K562 (cell line): Measurements from ENCODE around the gene SNX27. TPM values are rescaled to one million over a fixed set of nuclear protein-coding genes. Genes with fewer than 3 reads are reported as not detected.
A peak's percentile ranks its signal among the peaks of the same experiment; 100 is the strongest.

ENCODE experiments used
- DNMT1 ChIP-seq: fragments of 450-650 bp; IDR thresholded peaks from 2 replicates; pipeline ENCODE4 v1.6.1; 2016; ENCODE audit warnings: antibody characterized with exemption, mild to moderate bottlenecking
- FOS ChIP-seq: IDR thresholded peaks from 3 replicates; pipeline ENCODE4 v1.6.1; 2011; ENCODE audit not compliant: insufficient read length; ENCODE audit errors: extremely low read depth
- KAT8 ChIP-seq: fragments of 450-650 bp; IDR thresholded peaks from 2 replicates; pipeline ENCODE4 v1.6.1; 2016; ENCODE audit warnings: low read depth, mild to moderate bottlenecking
- POLR2AphosphoS2 ChIP-seq: IDR thresholded peaks from 2 replicates; pipeline ENCODE4 v1.6.1; 2012; ENCODE audit warnings: low read length, improper control_type of control experiment
- SP2 ChIP-seq: IDR thresholded peaks from 2 replicates; pipeline ENCODE4 v1.6.1; 2011; ENCODE audit warnings: mild to moderate bottlenecking, low read depth, low read length, moderate library complexity; ENCODE audit not compliant: poor library complexity, severe bottlenecking; ENCODE audit errors: extremely low read depth
- ZZZ3 ChIP-seq: fragments of 450-650 bp; IDR thresholded peaks from 2 replicates; pipeline ENCODE4 v1.6.1; 2016; ENCODE audit warnings: antibody characterized with exemption, mild to moderate bottlenecking, moderate library complexity
- polyA plus RNA-seq, 8 experiments: library from polyadenylated mRNA; depleted of rRNA in 4 of 8; stranded (reverse) in 5 of 8; unstranded in 3 of 8; fragments of >200 nt; fragmentation: Nextera tagmentation in 2 of 8; fragmentation: Illumina TruSeq in 1 of 8; extraction: Ambion mirVana in 2 of 8; extraction: Trizol in 1 of 8; gene quantifications; 2 replicates each; pipeline versions ENCODE4 v1.2.1 to v1.2.3, GENCODE V29; 2011 to 2014; ENCODE audit warnings: inconsistent platforms in 1 of 8, missing spikeins in 1 of 8
- total RNA-seq, 7 experiments: library from RNA; depleted of rRNA in 6 of 7; stranded (reverse); fragments of >200 nt in 6 of 7; fragmentation: Illumina TruSeq in 2 of 7; extraction: Trizol in 2 of 7; gene quantifications; 2 replicates each; pipeline versions ENCODE4 v1.2.1 to v1.2.3, GENCODE V29; 2011 to 2021; ENCODE audit warnings: low replicate concordance in 1 of 7
- TF ChIP-seq, protein P1 (sequence below): sonication (generic); formaldehyde crosslinking; IDR thresholded peaks from 2 replicates; pipeline ENCODE4 v1.8.1; 2023; ENCODE audit warnings: mild to moderate bottlenecking, missing genetic modification reagents
- TF ChIP-seq, protein P2 (sequence below): sonication (generic); formaldehyde crosslinking; IDR thresholded peaks from 2 replicates; pipeline ENCODE4 v1.8.0; 2022; ENCODE audit warnings: mild to moderate bottlenecking, missing genetic modification reagents
- TF ChIP-seq, protein P3 (sequence below): fragments of 250-450 bp; sonication (Bioruptor Pico); IDR thresholded peaks from 2 replicates; pipeline ENCODE4 v1.5.0; 2021
- TF ChIP-seq, protein P4 (sequence below): fragments of 150-350 bp; IDR thresholded peaks from 2 replicates; pipeline ENCODE4 v1.6.1; 2014; ENCODE audit warnings: low read depth, mild to moderate bottlenecking, low read length, borderline replicate concordance
- TF ChIP-seq, protein P5 (sequence below), 2 experiments: fragments of 450-650 bp in 1 of 2; sonication (generic) in 1 of 2; formaldehyde crosslinking in 1 of 2; IDR thresholded peaks in 1 of 2; conservative IDR thresholded peaks in 1 of 2; 2 replicates each; pipeline versions ENCODE4 v1.6.1 to v1.8.1; 2016 to 2023; ENCODE audit warnings: mild to moderate bottlenecking in 2 of 2, moderate library complexity in 2 of 2, inconsistent platforms in 1 of 2, missing genetic modification reagents in 1 of 2
- TF ChIP-seq, protein P6 (sequence below): conservative IDR thresholded peaks from 2 replicates; pipeline ENCODE4 v1.6.1; 2011; ENCODE audit warnings: low read depth, mild to moderate bottlenecking, low read length; ENCODE audit not compliant: control insufficient read depth
- TF ChIP-seq, protein P7 (sequence below): sonication (generic); formaldehyde crosslinking; IDR thresholded peaks from 2 replicates; pipeline ENCODE4 v1.5.0; 2020; ENCODE audit warnings: missing genetic modification reagents

Gene SNX27
- total and polyA plus RNA-seq, 9 of the 15 experiments (the other 6 are each of a cell fraction or from before 2014, with no cell fraction given): 4.5 to 18.7 (median 10.1) TPM

DNA sequence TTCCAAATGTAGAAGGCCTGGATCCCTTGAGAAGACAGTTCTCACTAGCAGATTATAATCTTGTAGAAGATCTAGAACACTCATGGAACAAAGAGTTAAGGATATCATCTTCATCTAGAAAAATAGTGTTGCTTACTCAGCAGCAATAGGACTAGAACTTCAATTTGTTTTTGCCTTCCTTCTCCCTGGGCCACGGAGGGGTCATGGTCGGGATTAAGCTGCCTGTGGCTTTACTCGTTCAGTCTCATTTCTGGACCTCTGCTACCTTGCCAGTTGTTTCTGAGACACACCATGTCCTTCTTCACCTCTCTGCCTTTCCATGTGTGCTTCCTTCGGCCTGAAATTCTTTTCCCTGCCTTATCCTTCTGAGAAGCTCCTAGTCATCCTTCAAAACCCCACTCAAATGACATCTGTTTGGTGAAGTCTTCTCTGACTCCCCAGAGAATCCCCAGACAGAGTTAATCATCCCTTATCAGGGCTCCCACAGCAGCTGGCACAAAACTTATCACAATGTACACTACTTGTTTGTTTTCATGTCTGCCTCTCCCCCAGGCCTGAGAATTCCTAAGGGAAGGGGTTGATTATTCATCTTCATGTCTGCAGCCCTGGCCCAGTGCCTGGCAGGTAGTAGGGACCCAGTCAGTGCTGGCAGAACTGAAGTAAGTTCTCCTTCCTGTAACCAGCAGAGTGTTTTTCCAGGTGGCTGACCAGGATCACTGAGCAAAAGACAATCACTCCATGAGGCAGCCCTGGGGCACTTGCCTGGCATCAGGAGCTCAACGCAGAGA lies 15.5 kb upstream of the SNX27 start (continued):
- no peak for TF ChIP-seq ZZZ3
- TF ChIP-seq, protein P1, sequence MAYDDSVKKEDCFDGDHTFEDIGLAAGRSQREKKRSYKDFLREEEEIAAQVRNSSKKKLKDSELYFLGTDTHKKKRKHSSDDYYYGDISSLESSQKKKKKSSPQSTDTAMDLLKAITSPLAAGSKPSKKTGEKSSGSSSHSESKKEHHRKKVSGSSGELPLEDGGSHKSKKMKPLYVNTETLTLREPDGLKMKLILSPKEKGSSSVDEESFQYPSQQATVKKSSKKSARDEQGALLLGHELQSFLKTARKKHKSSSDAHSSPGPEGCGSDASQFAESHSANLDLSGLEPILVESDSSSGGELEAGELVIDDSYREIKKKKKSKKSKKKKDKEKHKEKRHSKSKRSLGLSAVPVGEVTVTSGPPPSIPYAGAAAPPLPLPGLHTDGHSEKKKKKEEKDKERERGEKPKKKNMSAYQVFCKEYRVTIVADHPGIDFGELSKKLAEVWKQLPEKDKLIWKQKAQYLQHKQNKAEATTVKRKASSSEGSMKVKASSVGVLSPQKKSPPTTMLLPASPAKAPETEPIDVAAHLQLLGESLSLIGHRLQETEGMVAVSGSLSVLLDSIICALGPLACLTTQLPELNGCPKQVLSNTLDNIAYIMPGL (CRISPR knock-in tag): no peak
- TF ChIP-seq, protein P2, sequence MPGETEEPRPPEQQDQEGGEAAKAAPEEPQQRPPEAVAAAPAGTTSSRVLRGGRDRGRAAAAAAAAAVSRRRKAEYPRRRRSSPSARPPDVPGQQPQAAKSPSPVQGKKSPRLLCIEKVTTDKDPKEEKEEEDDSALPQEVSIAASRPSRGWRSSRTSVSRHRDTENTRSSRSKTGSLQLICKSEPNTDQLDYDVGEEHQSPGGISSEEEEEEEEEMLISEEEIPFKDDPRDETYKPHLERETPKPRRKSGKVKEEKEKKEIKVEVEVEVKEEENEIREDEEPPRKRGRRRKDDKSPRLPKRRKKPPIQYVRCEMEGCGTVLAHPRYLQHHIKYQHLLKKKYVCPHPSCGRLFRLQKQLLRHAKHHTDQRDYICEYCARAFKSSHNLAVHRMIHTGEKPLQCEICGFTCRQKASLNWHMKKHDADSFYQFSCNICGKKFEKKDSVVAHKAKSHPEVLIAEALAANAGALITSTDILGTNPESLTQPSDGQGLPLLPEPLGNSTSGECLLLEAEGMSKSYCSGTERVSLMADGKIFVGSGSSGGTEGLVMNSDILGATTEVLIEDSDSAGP: no peak
- TF ChIP-seq, protein P3, sequence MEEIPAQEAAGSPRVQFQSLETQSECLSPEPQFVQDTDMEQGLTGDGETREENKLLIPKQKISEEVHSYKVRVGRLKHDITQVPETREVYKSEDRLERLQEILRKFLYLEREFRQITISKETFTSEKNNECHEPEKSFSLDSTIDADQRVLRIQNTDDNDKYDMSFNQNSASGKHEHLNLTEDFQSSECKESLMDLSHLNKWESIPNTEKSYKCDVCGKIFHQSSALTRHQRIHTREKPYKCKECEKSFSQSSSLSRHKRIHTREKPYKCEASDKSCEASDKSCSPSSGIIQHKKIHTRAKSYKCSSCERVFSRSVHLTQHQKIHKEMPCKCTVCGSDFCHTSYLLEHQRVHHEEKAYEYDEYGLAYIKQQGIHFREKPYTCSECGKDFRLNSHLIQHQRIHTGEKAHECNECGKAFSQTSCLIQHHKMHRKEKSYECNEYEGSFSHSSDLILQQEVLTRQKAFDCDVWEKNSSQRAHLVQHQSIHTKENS (CRISPR knock-in tag): no peak
- TF ChIP-seq, protein P4, sequence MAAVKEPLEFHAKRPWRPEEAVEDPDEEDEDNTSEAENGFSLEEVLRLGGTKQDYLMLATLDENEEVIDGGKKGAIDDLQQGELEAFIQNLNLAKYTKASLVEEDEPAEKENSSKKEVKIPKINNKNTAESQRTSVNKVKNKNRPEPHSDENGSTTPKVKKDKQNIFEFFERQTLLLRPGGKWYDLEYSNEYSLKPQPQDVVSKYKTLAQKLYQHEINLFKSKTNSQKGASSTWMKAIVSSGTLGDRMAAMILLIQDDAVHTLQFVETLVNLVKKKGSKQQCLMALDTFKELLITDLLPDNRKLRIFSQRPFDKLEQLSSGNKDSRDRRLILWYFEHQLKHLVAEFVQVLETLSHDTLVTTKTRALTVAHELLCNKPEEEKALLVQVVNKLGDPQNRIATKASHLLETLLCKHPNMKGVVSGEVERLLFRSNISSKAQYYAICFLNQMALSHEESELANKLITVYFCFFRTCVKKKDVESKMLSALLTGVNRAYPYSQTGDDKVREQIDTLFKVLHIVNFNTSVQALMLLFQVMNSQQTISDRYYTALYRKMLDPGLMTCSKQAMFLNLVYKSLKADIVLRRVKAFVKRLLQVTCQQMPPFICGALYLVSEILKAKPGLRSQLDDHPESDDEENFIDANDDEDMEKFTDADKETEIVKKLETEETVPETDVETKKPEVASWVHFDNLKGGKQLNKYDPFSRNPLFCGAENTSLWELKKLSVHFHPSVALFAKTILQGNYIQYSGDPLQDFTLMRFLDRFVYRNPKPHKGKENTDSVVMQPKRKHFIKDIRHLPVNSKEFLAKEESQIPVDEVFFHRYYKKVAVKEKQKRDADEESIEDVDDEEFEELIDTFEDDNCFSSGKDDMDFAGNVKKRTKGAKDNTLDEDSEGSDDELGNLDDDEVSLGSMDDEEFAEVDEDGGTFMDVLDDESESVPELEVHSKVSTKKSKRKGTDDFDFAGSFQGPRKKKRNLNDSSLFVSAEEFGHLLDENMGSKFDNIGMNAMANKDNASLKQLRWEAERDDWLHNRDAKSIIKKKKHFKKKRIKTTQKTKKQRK: no peak
- peak; percentile 36 for TF ChIP-seq FOS
- no peak for TF ChIP-seq SP2
- TF ChIP-seq, protein P5, sequence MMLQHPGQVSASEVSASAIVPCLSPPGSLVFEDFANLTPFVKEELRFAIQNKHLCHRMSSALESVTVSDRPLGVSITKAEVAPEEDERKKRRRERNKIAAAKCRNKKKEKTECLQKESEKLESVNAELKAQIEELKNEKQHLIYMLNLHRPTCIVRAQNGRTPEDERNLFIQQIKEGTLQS (IDR thresholded peaks at IDR 0.05): peak; percentile 70; the same call in 1 of the 2 replicates
- TF ChIP-seq, protein P5 (CRISPR knock-in tag; conservative IDR thresholded peaks at IDR 0.05): peak; percentile 70
- no peak for TF ChIP-seq POLR2AphosphoS2
- TF ChIP-seq DNMT1: peak; percentile 31; the same call in 1 of the 2 replicates
- TF ChIP-seq, protein P6, sequence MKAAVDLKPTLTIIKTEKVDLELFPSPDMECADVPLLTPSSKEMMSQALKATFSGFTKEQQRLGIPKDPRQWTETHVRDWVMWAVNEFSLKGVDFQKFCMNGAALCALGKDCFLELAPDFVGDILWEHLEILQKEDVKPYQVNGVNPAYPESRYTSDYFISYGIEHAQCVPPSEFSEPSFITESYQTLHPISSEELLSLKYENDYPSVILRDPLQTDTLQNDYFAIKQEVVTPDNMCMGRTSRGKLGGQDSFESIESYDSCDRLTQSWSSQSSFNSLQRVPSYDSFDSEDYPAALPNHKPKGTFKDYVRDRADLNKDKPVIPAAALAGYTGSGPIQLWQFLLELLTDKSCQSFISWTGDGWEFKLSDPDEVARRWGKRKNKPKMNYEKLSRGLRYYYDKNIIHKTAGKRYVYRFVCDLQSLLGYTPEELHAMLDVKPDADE: no peak
- no peak for TF ChIP-seq KAT8
- TF ChIP-seq, protein P7, sequence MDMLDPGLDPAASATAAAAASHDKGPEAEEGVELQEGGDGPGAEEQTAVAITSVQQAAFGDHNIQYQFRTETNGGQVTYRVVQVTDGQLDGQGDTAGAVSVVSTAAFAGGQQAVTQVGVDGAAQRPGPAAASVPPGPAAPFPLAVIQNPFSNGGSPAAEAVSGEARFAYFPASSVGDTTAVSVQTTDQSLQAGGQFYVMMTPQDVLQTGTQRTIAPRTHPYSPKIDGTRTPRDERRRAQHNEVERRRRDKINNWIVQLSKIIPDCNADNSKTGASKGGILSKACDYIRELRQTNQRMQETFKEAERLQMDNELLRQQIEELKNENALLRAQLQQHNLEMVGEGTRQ: no peak
